Esophagus squamous epithelium (tissue), 5 donors: ENCODE measurements around the gene MYCBP. TPM values are rescaled to one million over a fixed set of nuclear protein-coding genes. Genes with fewer than 3 reads are reported as not detected.

Source experiments
- DNase-seq: peaks from one replicate; lab custom pipeline; 2025; lab: John Stamatoyannopoulos, UW
- H3K27ac ChIP-seq, 4 donors: fragments of 200-600 bp; sonication (generic); one replicate each; pipeline ENCODE4 v1.5.1; 2016 to 2019; ENCODE audit warnings: mild to moderate bottlenecking in 1 of 4
- H3K27me3 ChIP-seq, 4 donors: fragments of 200-600 bp; sonication (generic); 1 replicate in 3 of 4; 2 replicates in 1 of 4; pipeline versions ENCODE4 v1.5.1 to v1.6.0; 2017 to 2021; ENCODE audit warnings: antibody characterized with exemption in 1 of 4
- H3K36me3 ChIP-seq, 3 donors: fragments of 200-600 bp; sonication (generic); one replicate each; pipeline ENCODE4 v1.5.1; 2016 to 2019
- H3K4me1 ChIP-seq, 3 donors: fragments of 200-600 bp; sonication (generic); one replicate each; pipeline ENCODE4 v1.5.1; 2017 to 2019
- H3K4me3 ChIP-seq, 4 donors: fragments of 200-600 bp; sonication (generic); 1 replicate in 3 of 4; 2 replicates in 1 of 4; pipeline ENCODE4 v1.5.1; 2016 to 2019; ENCODE audit warnings: mild to moderate bottlenecking in 2 of 4, moderate library complexity in 1 of 4
- H3K9me3 ChIP-seq, 3 donors: fragments of 200-600 bp; sonication (generic); one replicate each; pipeline ENCODE4 v1.5.1; 2016 to 2019
- POLR2A ChIP-seq, 4 donors: fragments of 450-650 bp; IDR thresholded peaks; one replicate each; pipeline ENCODE4 v1.6.1; 2017; ENCODE audit warnings: antibody characterized with exemption in 4 of 4, mild to moderate bottlenecking in 4 of 4, moderate library complexity in 3 of 4
- WGBS, 2 donors: methylation state at CpG; one replicate each; pipeline ENCODE4 v1.1.5; 2018; 5-methylcytosine and 5-hydroxymethylcytosine counted together
- intact Hi-C: fragments of 100-400 bp; cut with DNase I; formaldehyde crosslinking; loops from one replicate; pipeline ENCODE4 v1.15.0; 2022
- total RNA-seq, 4 donors: library from RNA; depleted of rRNA; stranded (reverse); fragments of >200 nt; gene quantifications; one replicate each; pipeline ENCODE4 v1.1.0, GENCODE V29; 2016
- TF ChIP-seq, protein P1 (sequence below), 6 experiments: fragments of 450-650 bp in 4 of 6; fragments of 200-600 bp in 2 of 6; sonication (generic) in 2 of 6; IDR thresholded peaks; one replicate each; pipeline ENCODE4 v1.5.1; 2016 to 2019; ENCODE audit warnings: antibody characterized with exemption in 6 of 6, mild to moderate bottlenecking in 4 of 6, moderate library complexity in 4 of 6
- donor health status: DM: yes; HTN: yes; CAD: no.

Gene MYCBP, protein sequence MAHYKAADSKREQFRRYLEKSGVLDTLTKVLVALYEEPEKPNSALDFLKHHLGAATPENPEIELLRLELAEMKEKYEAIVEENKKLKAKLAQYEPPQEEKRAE
- 10 to 100 TPM; 22.7 to 42.0 (median 26.0) TPM for total RNA-seq

DNA sequence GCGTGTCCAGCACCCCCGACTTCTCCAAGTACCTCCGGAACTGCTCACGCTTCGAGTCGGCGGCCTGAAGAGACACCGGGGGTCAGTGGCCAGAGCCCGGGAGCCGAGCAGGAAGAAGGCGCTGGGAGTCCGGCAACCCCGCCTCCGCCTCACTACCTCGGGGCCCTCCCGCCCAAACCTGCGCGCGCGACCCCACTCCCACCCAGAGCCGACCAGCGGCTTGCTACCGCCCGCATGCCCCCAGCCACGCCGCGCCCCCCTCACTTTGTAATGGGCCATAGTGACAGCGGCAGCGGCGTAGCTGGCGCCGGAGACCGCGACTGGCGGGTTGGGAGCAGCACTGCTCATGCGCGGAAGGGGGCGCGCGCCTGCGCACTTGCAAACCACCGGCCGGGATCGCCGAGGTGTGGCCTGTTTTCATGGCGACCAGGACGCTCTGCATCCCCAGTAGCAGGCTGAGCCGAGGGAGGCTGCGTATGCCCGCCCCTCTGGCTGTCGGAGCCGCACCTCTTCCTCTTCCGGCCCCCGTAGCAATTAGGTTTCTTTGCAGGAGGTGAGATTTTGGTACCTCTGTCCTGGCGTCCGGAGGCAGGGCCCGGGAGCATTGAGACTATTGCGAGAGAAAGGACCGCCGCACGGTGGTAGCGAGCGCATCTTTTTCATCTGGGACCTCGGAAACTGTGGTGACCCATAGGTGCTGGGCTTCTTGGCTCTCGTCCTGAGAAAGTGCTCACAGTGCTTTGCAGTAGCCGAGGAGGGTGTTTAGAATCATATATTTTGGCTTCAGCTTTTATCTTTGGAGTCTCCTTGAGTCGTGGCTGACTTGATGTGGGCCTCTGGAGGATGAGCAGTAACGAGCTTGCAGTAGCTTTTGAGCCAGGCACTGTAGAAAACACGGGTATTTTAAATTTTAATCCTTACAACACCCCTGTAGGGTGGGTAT lies at the start of gene MYCBP:
Gene MYCBP, minus strand, starts transcription at position 322 of the 943 bp plus-strand sequence. Its CDS starts 43 bp downstream, at position 279.
- DNase-seq = peak; percentile 82
- Histone ChIP-seq H3K4me1 (peaks cover 9 to 27% (median 11%) of the 10 kb centered on the region in 3 donors), H3K27me3 (no peaks in the 10 kb centered on the region), H3K4me3 (peak within 1 kb of the TSS; percentile 94 to 95 (median 94)), H3K27ac (peak within 1 kb of the TSS; percentile 71 to 87 (median 80)), H3K36me3 (no peaks in the 10 kb centered on the region), H3K9me3 (no peaks in the 10 kb centered on the region)
- TF ChIP-seq, protein P1, sequence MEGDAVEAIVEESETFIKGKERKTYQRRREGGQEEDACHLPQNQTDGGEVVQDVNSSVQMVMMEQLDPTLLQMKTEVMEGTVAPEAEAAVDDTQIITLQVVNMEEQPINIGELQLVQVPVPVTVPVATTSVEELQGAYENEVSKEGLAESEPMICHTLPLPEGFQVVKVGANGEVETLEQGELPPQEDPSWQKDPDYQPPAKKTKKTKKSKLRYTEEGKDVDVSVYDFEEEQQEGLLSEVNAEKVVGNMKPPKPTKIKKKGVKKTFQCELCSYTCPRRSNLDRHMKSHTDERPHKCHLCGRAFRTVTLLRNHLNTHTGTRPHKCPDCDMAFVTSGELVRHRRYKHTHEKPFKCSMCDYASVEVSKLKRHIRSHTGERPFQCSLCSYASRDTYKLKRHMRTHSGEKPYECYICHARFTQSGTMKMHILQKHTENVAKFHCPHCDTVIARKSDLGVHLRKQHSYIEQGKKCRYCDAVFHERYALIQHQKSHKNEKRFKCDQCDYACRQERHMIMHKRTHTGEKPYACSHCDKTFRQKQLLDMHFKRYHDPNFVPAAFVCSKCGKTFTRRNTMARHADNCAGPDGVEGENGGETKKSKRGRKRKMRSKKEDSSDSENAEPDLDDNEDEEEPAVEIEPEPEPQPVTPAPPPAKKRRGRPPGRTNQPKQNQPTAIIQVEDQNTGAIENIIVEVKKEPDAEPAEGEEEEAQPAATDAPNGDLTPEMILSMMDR (IDR thresholded peaks at IDR 0.05) = peak in 5 of 6 experiments; percentile 12 to 48 (median 27)
- peak in 1 of 4 donors; percentile 69 for TF ChIP-seq POLR2A (IDR thresholded peaks at IDR 0.05)
- intact Hi-C loops = loop anchor here (10.0 kb wide), 1 partner anchor 222 kb away; no protein-coding TSS in a partner anchor
- 0% methylated on average over 16 to 26 of the region's 69 CpGs for WGBS, 2 donors

DNA sequence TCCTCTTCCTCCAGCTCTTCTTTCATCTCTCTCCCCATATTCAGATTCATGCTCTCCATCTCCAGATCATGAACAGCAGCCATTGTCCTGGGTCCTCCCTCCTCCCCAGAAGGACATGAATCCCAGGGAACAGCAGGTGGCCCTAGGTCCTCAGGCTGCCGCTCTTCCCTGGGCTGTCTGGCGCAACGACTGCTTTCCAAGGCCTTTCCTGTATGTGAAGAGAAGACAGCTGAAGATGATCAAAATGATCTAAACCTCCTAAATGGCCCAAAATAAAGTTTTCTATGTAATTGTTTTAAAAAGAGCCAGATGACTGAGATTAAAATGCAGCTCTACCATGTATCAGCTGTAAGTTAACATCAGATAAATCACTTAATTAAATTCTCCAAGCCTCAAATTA lies 46.0 kb upstream of the MYCBP start:
- no peak for DNase-seq
- no peaks in the 10 kb centered on the region for H3K9me3 ChIP-seq
- peaks cover 0 to 45% (median 0%) of the 10 kb centered on the region in 3 donors for H3K36me3 ChIP-seq
- no peak overlapping the region for H3K27ac ChIP-seq
- WGBS, 2 donors = 53 to 61% methylated on average over 3 of the region's 3 CpGs
- no peak overlapping the region for H3K4me3 ChIP-seq
- H3K27me3 ChIP-seq = no peaks in the 10 kb centered on the region
- TF ChIP-seq, protein P1 (IDR thresholded peaks at IDR 0.05) = no peak
- no peak for TF ChIP-seq POLR2A (IDR thresholded peaks at IDR 0.05)
- intact Hi-C loops = no loop called here
- H3K4me1 ChIP-seq = no peaks in the 10 kb centered on the region

DNA sequence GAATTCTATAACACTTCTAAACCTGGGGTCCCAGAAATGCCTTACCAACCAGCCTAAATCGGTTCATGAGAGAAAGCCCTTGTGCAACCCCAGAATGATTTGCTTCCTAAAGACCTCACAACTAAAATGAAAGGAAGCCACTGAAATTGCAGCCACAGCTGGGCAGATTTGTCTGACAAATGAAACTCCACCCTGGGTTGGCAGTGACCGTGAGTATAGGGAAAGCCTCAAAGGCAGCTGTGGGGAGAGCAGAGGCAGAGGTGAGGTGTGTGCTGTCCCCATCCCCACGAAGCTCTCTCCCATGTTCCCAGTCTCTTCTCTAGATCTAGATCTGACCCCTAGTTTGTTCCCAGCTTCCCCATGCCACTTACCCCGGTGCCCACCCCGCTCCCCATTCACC lies 45.4 kb upstream of the MYCBP start:
- Histone ChIP-seq H3K4me1 (no peaks in the 10 kb centered on the region), H3K27me3 (no peaks in the 10 kb centered on the region), H3K9me3 (no peaks in the 10 kb centered on the region), H3K36me3 (peaks cover 0 to 51% (median 0%) of the 10 kb centered on the region in 3 donors), H3K4me3 (no peak overlapping the region), H3K27ac (no peak overlapping the region)
- 76 to 80% methylated on average over 5 of the region's 5 CpGs for WGBS, 2 donors
- no peak for DNase-seq
- no peak for TF ChIP-seq POLR2A (IDR thresholded peaks at IDR 0.05)
- TF ChIP-seq, protein P1 (IDR thresholded peaks at IDR 0.05) = no peak
- intact Hi-C loops = no loop called here

GRCh38 chr1:38917772-38918171 lies 44.6 kb upstream of the MYCBP start:
- 91 to 93% methylated on average over 1 of the region's 1 CpG for WGBS, 2 donors
- H3K36me3 ChIP-seq = peaks cover 0 to 57% (median 0%) of the 10 kb centered on the region in 3 donors
- DNase-seq = no peak
- no peaks in the 10 kb centered on the region for H3K4me1 ChIP-seq
- H3K4me3 ChIP-seq = no peak overlapping the region
- H3K27me3 ChIP-seq = no peaks in the 10 kb centered on the region
- H3K27ac ChIP-seq = no peak overlapping the region
- intact Hi-C loops = no loop called here
- TF ChIP-seq, protein P1 (IDR thresholded peaks at IDR 0.05) = no peak
- no peak for TF ChIP-seq POLR2A (IDR thresholded peaks at IDR 0.05)
- no peaks in the 10 kb centered on the region for H3K9me3 ChIP-seq

- no peaks in the 10 kb centered on the region for H3K4me1 ChIP-seq
- H3K27ac ChIP-seq = no peak overlapping the region
- H3K9me3 ChIP-seq = no peaks in the 10 kb centered on the region
- H3K4me3 ChIP-seq = no peak overlapping the region
- intact Hi-C loops = no loop called here
- H3K36me3 ChIP-seq = peaks cover 0 to 58% (median 0%) of the 10 kb centered on the region in 3 donors
- DNase-seq = no peak
- TF ChIP-seq, protein P1 (IDR thresholded peaks at IDR 0.05) = no peak
- no peak for TF ChIP-seq POLR2A (IDR thresholded peaks at IDR 0.05)
- no peaks in the 10 kb centered on the region for H3K27me3 ChIP-seq
- 87 to 100% methylated on average over 3 of the region's 3 CpGs for WGBS, 2 donors
Measured at GRCh38 chr1:38917337-38917736, 44.2 kb upstream of the MYCBP start.
